Heart right ventricle (tissue), 16 donors: ENCODE measurements around the gene SAMD11. TPM values are rescaled to one million over a fixed set of nuclear protein-coding genes. Genes with fewer than 3 reads are reported as not detected.

Experiments used
- ATAC-seq, 8 donors: fragments of 200-7000 bp; cut with Tn5 transposase; one replicate each; pipeline ENCODE4 v1.9.1; 2020; ENCODE audit warnings: mild to moderate bottlenecking in 8 of 8, moderate library complexity in 8 of 8, moderate number of reproducible peaks in 1 of 8
- DNase-seq, 2 donors: peaks; one replicate each; pipeline ENCODE4 v3.0.0-alpha.2; 2020
- H3K27ac ChIP-seq, 10 donors: fragments of 200-600 bp; sonication (generic) in 2 of 10; one replicate each; pipeline versions ENCODE4 v1.5.0 to v1.8.0; 2020 to 2022; ENCODE audit warnings: mild to moderate bottlenecking in 3 of 10
- H3K27me3 ChIP-seq, 7 donors: fragments of 200-600 bp; one replicate each; pipeline ENCODE4 v1.8.0; 2021 to 2022; ENCODE audit warnings: mild to moderate bottlenecking in 2 of 7
- H3K36me3 ChIP-seq, 9 donors: fragments of 200-600 bp; sonication (generic) in 1 of 9; one replicate each; pipeline versions ENCODE4 v1.5.0 to v1.8.0; 2020 to 2022; ENCODE audit warnings: mild to moderate bottlenecking in 2 of 9
- H3K4me1 ChIP-seq, 9 donors: fragments of 200-600 bp; sonication (generic) in 1 of 9; one replicate each; pipeline versions ENCODE4 v1.5.0 to v1.8.0; 2020 to 2022; ENCODE audit warnings: mild to moderate bottlenecking in 4 of 9
- H3K4me3 ChIP-seq, 10 donors: fragments of 200-600 bp; sonication (generic) in 2 of 10; one replicate each; pipeline versions ENCODE4 v1.5.0 to v1.8.0; 2020 to 2022; ENCODE audit warnings: mild to moderate bottlenecking in 7 of 10, moderate library complexity in 2 of 10
- H3K9me3 ChIP-seq, 11 donors: fragments of 200-600 bp in 10 of 11; sonication (generic) in 2 of 11; one replicate each; pipeline versions ENCODE4 v1.5.0 to v1.8.0; 2013 to 2022; ENCODE audit warnings: mild to moderate bottlenecking in 2 of 11, control low read depth in 1 of 11, moderate library complexity in 1 of 11
- WGBS, 2 donors: extraction: QIAGEN DNeasy Blood & Tissue Kit; methylation state at CpG; one replicate each; pipeline ENCODE4 v1.1.7; 2013; ENCODE audit warnings: inconsistent platforms in 1 of 2; 5-methylcytosine and 5-hydroxymethylcytosine counted together
- intact Hi-C, 10 donors: fragments of 100-400 bp; cut with DNase I; formaldehyde crosslinking; loops; one replicate each; pipeline versions ENCODE4 v1.11.1 to v1.14.2; 2022
- polyA plus RNA-seq, 2 donors: library from polyadenylated mRNA; stranded (reverse); fragments of 200-250 nt; gene quantifications; one replicate each; pipeline ENCODE4 v1.2.3, GENCODE V29; 2013
- total RNA-seq, 10 donors: library from RNA; stranded (reverse); fragmentation: NEBNext Ultra II Directional in 3 of 10; extraction: Animal tissue kit (Norgen Biotek cat#: 25700) in 3 of 10; gene quantifications; one replicate each; pipeline versions ENCODE4 v1.2.1 to v1.2.4, GENCODE V29; 2021 to 2023
- TF ChIP-seq, protein P1 (sequence below), 9 donors: fragments of 200-600 bp; sonication (generic) in 2 of 9; IDR thresholded peaks; one replicate each; pipeline versions ENCODE4 v1.5.0 to v1.8.0; 2021 to 2022; ENCODE audit warnings: antibody characterized with exemption in 9 of 9, mild to moderate bottlenecking in 5 of 9, moderate library complexity in 1 of 9
- donor health status: Arrhythmogenic right ventricular cardiomyopathy.
- donor health status: ischemic (EF 13 %, LVEDD 7.1; RV severe dilation, severe dysfunction).
- donor health status: healthy with polysubstance abuse.
- donor health status: DM: no; HTN: yes; CAD: no.
- donor health status: DM: no; HTN: no; CAD: no.
- donor health status: ischemic (EF 25% LVEDD 6.9; RV normal size, moderate dysfunction).
- donor health status: ischemic (EF 25% LVEDD 5.7; RV mildly dilated, moderate dysfunction).
- donor health status: healthy.
- donor health status: DM: yes; HTN: yes; CAD: no.
- donor health status: Ischemic cardiomyopathy.
- donor health status: ischemic (EF 35%, LVEDD 5.7; RV mildly dilated, moderate dysfunction).
- donor health status: nonischemic (EF 11% LVEDD 7.7; RV severe dilation, severe dysfunction).
- donor health status: DM: yes; HTN: yes; CAD: no.
- donor health status: PGD.
- donor health status: ischemic (EF 29% LVEDD 5.4; RV normal size, mild dysfunction).
- donor health status: nonischemic (EF 23%, LVEDD 6.1; RV moderate dilation, normal function).

SAMD11 gene
- total and polyA plus RNA-seq, 12 donors, result 0.87 to 2.4 (median 1.3) TPM

DNA sequence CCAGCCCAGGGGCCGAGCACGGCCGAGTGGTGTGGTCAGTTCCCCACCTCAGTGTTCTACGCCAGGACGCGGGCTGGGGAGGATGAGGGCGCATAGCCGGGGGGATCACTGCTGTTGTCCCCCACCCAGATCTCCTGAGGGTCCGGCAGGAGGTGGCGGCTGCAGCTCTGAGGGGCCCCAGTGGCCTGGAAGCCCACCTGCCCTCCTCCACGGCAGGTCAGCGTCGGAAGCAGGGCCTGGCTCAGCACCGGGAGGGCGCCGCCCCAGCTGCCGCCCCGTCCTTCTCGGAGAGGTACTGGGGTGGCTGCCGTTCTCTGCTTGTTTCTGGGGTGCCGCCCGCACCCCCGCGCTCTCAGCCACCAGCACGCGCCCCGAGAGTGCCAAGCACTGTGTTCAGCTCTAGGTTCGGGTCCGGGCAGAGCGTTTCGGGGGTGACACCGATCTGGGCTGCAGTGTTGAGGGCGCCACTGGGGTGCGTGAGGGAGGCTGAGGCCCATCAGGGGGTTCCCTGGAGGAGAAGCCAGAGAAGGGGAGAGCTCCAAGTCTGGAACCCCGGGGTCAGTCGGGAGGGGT, 17.4 kb downstream of the SAMD11 start:
- DNase-seq (no peak), ATAC-seq (no peak)
- Histone ChIP-seq H3K4me3 (peak overlapping the region in 9 of 10 donors; percentile 4 to 51 (median 48)), H3K27ac (peak overlapping the region in 8 of 10 donors; percentile 36 to 82 (median 64)), H3K4me1 (peaks cover 3 to 56% (median 35%) of the 10 kb centered on the region in 9 donors), H3K36me3 (peaks cover 0 to 18% (median 13%) of the 10 kb centered on the region in 9 donors), H3K9me3 (no peaks in the 10 kb centered on the region), H3K27me3 (peaks cover 15 to 76% (median 65%) of the 10 kb centered on the region in 7 donors)
- intact Hi-C loops, result loop anchor here in 1 of 10 donors (2.0 kb wide), 1 partner anchor 20 kb away; no protein-coding TSS in a partner anchor
- TF ChIP-seq, protein P1, sequence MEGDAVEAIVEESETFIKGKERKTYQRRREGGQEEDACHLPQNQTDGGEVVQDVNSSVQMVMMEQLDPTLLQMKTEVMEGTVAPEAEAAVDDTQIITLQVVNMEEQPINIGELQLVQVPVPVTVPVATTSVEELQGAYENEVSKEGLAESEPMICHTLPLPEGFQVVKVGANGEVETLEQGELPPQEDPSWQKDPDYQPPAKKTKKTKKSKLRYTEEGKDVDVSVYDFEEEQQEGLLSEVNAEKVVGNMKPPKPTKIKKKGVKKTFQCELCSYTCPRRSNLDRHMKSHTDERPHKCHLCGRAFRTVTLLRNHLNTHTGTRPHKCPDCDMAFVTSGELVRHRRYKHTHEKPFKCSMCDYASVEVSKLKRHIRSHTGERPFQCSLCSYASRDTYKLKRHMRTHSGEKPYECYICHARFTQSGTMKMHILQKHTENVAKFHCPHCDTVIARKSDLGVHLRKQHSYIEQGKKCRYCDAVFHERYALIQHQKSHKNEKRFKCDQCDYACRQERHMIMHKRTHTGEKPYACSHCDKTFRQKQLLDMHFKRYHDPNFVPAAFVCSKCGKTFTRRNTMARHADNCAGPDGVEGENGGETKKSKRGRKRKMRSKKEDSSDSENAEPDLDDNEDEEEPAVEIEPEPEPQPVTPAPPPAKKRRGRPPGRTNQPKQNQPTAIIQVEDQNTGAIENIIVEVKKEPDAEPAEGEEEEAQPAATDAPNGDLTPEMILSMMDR (IDR thresholded peaks at IDR 0.05), result no peak
- 3 to 4% methylated on average over 33 to 36 of the region's 36 CpGs for WGBS, 2 donors

DNA sequence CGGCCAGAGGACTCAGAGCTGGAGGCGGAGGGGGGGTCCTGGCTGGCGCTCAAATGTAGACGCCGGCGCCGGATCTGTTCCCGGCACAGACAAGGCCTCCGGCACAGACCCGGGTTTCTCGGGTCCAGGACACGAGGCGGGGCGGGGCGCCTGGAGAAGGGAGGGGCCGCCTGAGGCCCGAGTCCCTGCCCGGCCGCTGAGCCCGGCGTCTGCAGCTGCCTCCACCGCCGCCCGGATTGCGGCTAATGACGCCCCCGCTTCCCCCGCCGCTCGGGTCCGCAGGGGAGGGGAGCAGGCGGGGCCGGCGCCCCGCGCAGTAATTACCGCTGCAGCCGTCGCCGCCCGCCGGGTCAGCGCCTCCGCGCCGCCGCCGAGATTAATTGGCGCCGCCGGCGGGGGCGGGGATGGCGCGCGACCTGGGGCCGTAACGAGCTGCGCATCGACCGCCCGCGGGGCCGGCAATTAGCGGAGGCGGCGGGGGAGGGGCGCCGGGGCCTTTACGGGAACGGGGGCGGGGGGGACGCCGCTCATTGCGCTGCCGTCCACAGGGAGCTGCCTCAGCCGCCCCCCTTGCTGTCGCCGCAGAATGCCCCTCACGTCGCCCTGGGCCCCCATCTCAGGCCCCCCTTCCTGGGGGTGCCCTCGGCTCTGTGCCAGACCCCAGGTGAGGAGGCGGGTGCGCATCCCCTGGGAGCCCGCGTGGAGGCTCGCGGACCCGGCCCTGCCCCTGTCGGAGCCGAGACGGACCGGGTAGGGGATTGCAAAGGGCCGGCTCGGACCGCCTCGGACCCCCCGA, 18.1 kb downstream of the SAMD11 start:
- Histone ChIP-seq H3K27ac (peak overlapping the region in 7 of 10 donors; percentile 45 to 87 (median 69)), H3K4me1 (peaks cover 3 to 55% (median 33%) of the 10 kb centered on the region in 9 donors), H3K27me3 (peaks cover 11 to 69% (median 58%) of the 10 kb centered on the region in 7 donors), H3K9me3 (no peaks in the 10 kb centered on the region), H3K4me3 (peak overlapping the region; percentile 4 to 51 (median 46)), H3K36me3 (peaks cover 0 to 25% (median 20%) of the 10 kb centered on the region in 9 donors)
- TF ChIP-seq, protein P1 (IDR thresholded peaks at IDR 0.05), result no peak
- peak; percentile 67 to 71 for DNase-seq
- peak in 7 of 8 donors; percentile 25 to 51 (median 45) for ATAC-seq
- 0 to 1% methylated on average over 75 to 94 of the region's 98 CpGs for WGBS, 2 donors
- intact Hi-C loops, result loop anchor here in 1 of 10 donors (2.0 kb wide), 1 partner anchor 21 kb away; no protein-coding TSS in a partner anchor

DNA sequence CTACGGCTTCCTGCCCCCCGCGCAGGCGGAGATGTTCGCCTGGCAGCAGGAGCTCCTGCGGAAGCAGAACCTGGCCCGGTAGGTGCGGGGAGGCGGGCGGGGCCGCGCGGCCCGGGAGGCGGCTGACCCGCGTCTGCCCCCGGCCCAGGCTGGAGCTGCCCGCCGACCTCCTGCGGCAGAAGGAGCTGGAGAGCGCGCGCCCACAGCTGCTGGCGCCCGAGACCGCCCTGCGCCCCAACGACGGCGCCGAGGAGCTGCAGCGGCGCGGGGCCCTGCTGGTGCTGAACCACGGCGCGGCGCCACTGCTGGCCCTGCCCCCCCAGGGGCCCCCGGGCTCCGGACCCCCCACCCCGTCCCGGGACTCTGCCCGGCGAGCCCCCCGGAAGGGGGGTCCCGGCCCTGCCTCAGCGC, 18.7 kb downstream of the SAMD11 start:
- ATAC-seq (no peak), DNase-seq (no peak)
- Histone ChIP-seq H3K27me3 (peaks cover 11 to 63% (median 53%) of the 10 kb centered on the region in 7 donors), H3K9me3 (no peaks in the 10 kb centered on the region), H3K27ac (peak overlapping the region in 6 of 10 donors; percentile 56 to 87 (median 72)), H3K4me1 (peaks cover 3 to 55% (median 33%) of the 10 kb centered on the region in 9 donors), H3K36me3 (peaks cover 0 to 32% (median 23%) of the 10 kb centered on the region in 9 donors), H3K4me3 (peak overlapping the region in 9 of 10 donors; percentile 11 to 51 (median 48))
- TF ChIP-seq, protein P1 (IDR thresholded peaks at IDR 0.05), result no peak
- 2 to 3% methylated on average over 29 to 48 of the region's 48 CpGs for WGBS, 2 donors
- intact Hi-C loops, result no loop called here

DNA sequence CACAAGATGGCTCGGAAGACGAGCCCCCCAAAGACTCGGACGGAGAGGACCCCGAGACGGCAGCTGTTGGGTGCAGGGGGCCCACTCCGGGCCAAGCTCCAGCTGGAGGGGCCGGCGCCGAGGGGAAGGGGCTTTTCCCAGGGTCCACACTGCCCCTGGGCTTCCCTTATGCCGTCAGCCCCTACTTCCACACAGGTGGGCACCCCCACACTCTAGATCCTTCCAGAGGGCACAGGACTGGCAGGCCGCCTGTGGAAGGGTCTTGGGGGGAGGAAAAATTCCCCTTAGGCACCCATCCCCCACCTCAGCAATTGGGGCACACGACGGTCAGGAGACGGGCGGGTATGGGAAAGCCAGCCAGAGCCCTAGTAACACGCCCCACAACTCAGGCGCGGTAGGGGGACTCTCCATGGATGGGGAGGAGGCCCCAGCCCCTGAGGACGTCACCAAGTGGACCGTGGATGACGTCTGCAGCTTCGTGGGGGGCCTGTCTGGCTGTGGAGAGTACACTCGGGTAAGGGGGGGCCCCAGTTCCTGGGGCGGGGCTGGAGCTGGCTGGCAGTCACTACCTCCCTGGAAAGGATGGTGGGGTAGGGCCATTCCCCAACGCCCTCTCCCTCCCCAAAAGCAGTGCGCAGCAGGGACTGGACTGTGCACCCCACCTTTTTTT, 19.3 kb downstream of the SAMD11 start:
- peaks cover 0 to 37% (median 29%) of the 10 kb centered on the region in 9 donors for H3K36me3 ChIP-seq
- intact Hi-C loops, result no loop called here
- H3K27me3 ChIP-seq, result peaks cover 11 to 57% (median 47%) of the 10 kb centered on the region in 7 donors
- TF ChIP-seq, protein P1 (IDR thresholded peaks at IDR 0.05), result no peak
- H3K27ac ChIP-seq, result peak overlapping the region in 7 of 10 donors; percentile 64 to 87 (median 77)
- peak in 6 of 8 donors; percentile 3 to 15 (median 8) for ATAC-seq
- H3K9me3 ChIP-seq, result no peaks in the 10 kb centered on the region
- peaks cover 3 to 55% (median 33%) of the 10 kb centered on the region in 9 donors for H3K4me1 ChIP-seq
- DNase-seq, result peak; percentile 47 to 56
- WGBS, 2 donors, result 14 to 17% methylated on average over 26 to 27 of the region's 27 CpGs
- H3K4me3 ChIP-seq, result peak overlapping the region in 5 of 10 donors; percentile 11 to 51 (median 48)
